Cardiac fibroblast (primary cell): ENCODE measurements around the gene ARL10.

Experiments
- DNase-seq, 2 donors: peaks; one replicate each; pipeline versions ENCODE4 v3.0.0 to v3.0.0-alpha.2; 2010; ENCODE audit warnings: low read depth in 2 of 2
- H3K4me3 ChIP-seq, 2 donors: replicated peaks in 1 of 2; 1 replicate in 1 of 2; 2 replicates in 1 of 2; pipeline ENCODE4 v1.5.1; 2011; ENCODE audit warnings: low read depth in 2 of 2, low read length in 2 of 2, mild to moderate bottlenecking in 2 of 2, moderate library complexity in 1 of 2
- CTCF ChIP-seq: IDR thresholded peaks from one replicate; pipeline ENCODE4 v1.5.1; 2011; ENCODE audit warnings: low read depth, mild to moderate bottlenecking, low read length, inconsistent platforms

The ARL10 gene

GRCh38 chr5:176412517-176413254 lies 47.4 kb downstream of the ARL10 start:
- no peak for TF ChIP-seq CTCF
- DNase-seq: no peak
- no peak overlapping the region for H3K4me3 ChIP-seq

- DNase-seq: peak; percentile 48 to 65
- TF ChIP-seq CTCF: no peak
- no peak overlapping the region for H3K4me3 ChIP-seq
Observed at GRCh38 chr5:176413255-176413565, 47.9 kb downstream of the ARL10 start.

- H3K4me3 ChIP-seq: no peak overlapping the region
- DNase-seq: no peak
- no peak for TF ChIP-seq CTCF
Observed at GRCh38 chr5:176413709-176414191, 48.5 kb downstream of the ARL10 start.

GRCh38 chr5:176414704-176415103 lies 49.4 kb downstream of the ARL10 start:
- DNase-seq: no peak
- no peak overlapping the region for H3K4me3 ChIP-seq
- no peak for TF ChIP-seq CTCF

GRCh38 chr5:176415240-176415951 lies 50.1 kb downstream of the ARL10 start:
- peak overlapping the region; percentile 72 to 86 for H3K4me3 ChIP-seq
- no peak for DNase-seq
- TF ChIP-seq CTCF: no peak

GRCh38 chr5:176415952-176416924 lies 51.0 kb downstream of the ARL10 start, which contains the start of gene CLTB:
TSS of gene CLTB (minus strand) at chr5:176416539. CDS start at chr5:176416363, 176 bp downstream.
- H3K4me3 ChIP-seq: peak within 1 kb of the TSS; percentile 72 to 86
- peak; percentile 80 to 88 for DNase-seq
- peak; percentile 16 for TF ChIP-seq CTCF
